GM12878 (cell line): ENCODE data around the gene MBIP. TPM values are rescaled to one million over a fixed set of nuclear protein-coding genes. Genes with fewer than 3 reads are reported as not detected.

ENCODE experiments used
- ATF7 ChIP-seq: fragments of 450-650 bp; IDR thresholded peaks from 2 replicates; pipeline ENCODE4 v1.6.1; 2016; ENCODE audit warnings: low read depth, mild to moderate bottlenecking
- BACH1 ChIP-seq: fragments of 450-650 bp; IDR thresholded peaks from 2 replicates; pipeline ENCODE4 v1.6.1; 2017; ENCODE audit warnings: mild to moderate bottlenecking, borderline replicate concordance
- CREB1 ChIP-seq: IDR thresholded peaks from 2 replicates; pipeline ENCODE4 v1.6.1; 2012; ENCODE audit warnings: low read depth, mild to moderate bottlenecking, inconsistent platforms
- CTCF ChIP-seq, 3 experiments: IDR thresholded peaks in 2 of 3; conservative IDR thresholded peaks in 1 of 3; 2 replicates each; pipeline ENCODE4 v1.5.1; 2011; ENCODE audit warnings: low read depth in 3 of 3, low read length in 3 of 3, mild to moderate bottlenecking in 3 of 3, control low read depth in 2 of 3, moderate library complexity in 2 of 3, inconsistent platforms in 1 of 3, mixed read lengths in 1 of 3; ENCODE audit not compliant: control insufficient read depth in 2 of 3, insufficient read depth in 1 of 3; ENCODE audit errors: extremely low read depth in 1 of 3
- DPF2 ChIP-seq: fragments of 450-650 bp; IDR thresholded peaks from 2 replicates; pipeline ENCODE4 v1.6.1; 2017; ENCODE audit warnings: mild to moderate bottlenecking
- E2F8 ChIP-seq: fragments of 450-650 bp; IDR thresholded peaks from 2 replicates; pipeline ENCODE4 v1.6.1; 2018; ENCODE audit warnings: mild to moderate bottlenecking, low read depth, moderate library complexity; ENCODE audit not compliant: partially characterized antibody
- E4F1 ChIP-seq: fragments of 450-650 bp; IDR thresholded peaks from 2 replicates; pipeline ENCODE4 v1.6.1; 2018; ENCODE audit warnings: borderline replicate concordance, mild to moderate bottlenecking; ENCODE audit not compliant: partially characterized antibody
- FOXM1 ChIP-seq: IDR thresholded peaks from 2 replicates; pipeline ENCODE4 v1.6.1; 2012; ENCODE audit warnings: low read depth, mild to moderate bottlenecking, inconsistent platforms, low read length, moderate library complexity
- HDGF ChIP-seq: fragments of 450-650 bp; IDR thresholded peaks from 2 replicates; pipeline ENCODE4 v1.6.1; 2016; ENCODE audit warnings: antibody characterized with exemption
- IKZF1 ChIP-seq: fragments of 450-650 bp; conservative IDR thresholded peaks from 2 replicates; pipeline ENCODE4 v1.6.1; 2017; ENCODE audit warnings: antibody characterized with exemption, mild to moderate bottlenecking
- IRF4 ChIP-seq: IDR thresholded peaks from 2 replicates; pipeline ENCODE4 v1.6.1; 2011; ENCODE audit warnings: low read depth, low read length
- NFXL1 ChIP-seq: fragments of 450-650 bp; IDR thresholded peaks from 2 replicates; pipeline ENCODE4 v1.6.1; 2017; ENCODE audit warnings: antibody characterized with exemption, mild to moderate bottlenecking, borderline replicate concordance
- NRF1 ChIP-seq: conservative IDR thresholded peaks from 2 replicates; pipeline ENCODE4 v1.6.1; 2011; ENCODE audit warnings: mild to moderate bottlenecking, low read depth, low read length, improper control_type of control experiment
- PAX8 ChIP-seq: fragments of 450-650 bp; IDR thresholded peaks from 2 replicates; pipeline ENCODE4 v1.6.1; 2017; ENCODE audit warnings: mild to moderate bottlenecking, moderate library complexity
- RAD51 ChIP-seq: fragments of 450-650 bp; IDR thresholded peaks from 2 replicates; pipeline ENCODE4 v1.6.1; 2016; ENCODE audit warnings: moderate library complexity, mild to moderate bottlenecking, inconsistent platforms
- SIX5 ChIP-seq: IDR thresholded peaks from 2 replicates; pipeline ENCODE4 v1.6.1; 2011; ENCODE audit warnings: mild to moderate bottlenecking, low read depth, low read length, moderate library complexity; ENCODE audit not compliant: severe bottlenecking
- SP1 ChIP-seq: IDR thresholded peaks from one replicate; pipeline ENCODE4 v1.6.1; 2011; ENCODE audit warnings: low read depth, low read length
- STAT1 ChIP-seq: fragments of 450-650 bp; conservative IDR thresholded peaks from 2 replicates; pipeline ENCODE4 v1.6.1; 2014; ENCODE audit warnings: antibody characterized with exemption, mild to moderate bottlenecking
- YY1 ChIP-seq: IDR thresholded peaks from 2 replicates; pipeline ENCODE4 v1.6.1; 2011; ENCODE audit warnings: low read depth, mild to moderate bottlenecking, low read length
- ZNF217 ChIP-seq: fragments of 450-650 bp; IDR thresholded peaks from 2 replicates; pipeline ENCODE4 v1.6.1; 2017; ENCODE audit warnings: antibody characterized with exemption, mild to moderate bottlenecking
- ZNF622 ChIP-seq: fragments of 450-650 bp; IDR thresholded peaks from 2 replicates; pipeline ENCODE4 v1.6.1; 2017; ENCODE audit warnings: mild to moderate bottlenecking, inconsistent platforms
- polyA plus RNA-seq, 11 experiments: library from polyadenylated mRNA; depleted of rRNA in 4 of 11; unstranded in 6 of 11; stranded (reverse) in 5 of 11; fragments of >200 nt; fragmentation: Nextera tagmentation in 4 of 11; fragmentation: Illumina TruSeq in 1 of 11; extraction: Ambion mirVana in 4 of 11; extraction: Trizol in 1 of 11; gene quantifications; 1 replicate in 1 of 11; 2 replicates in 10 of 11; pipeline versions ENCODE4 v1.2.1 to v1.2.3, GENCODE V29; 2011 to 2016; ENCODE audit warnings: inconsistent platforms in 2 of 11, missing spikeins in 2 of 11, low read depth in 1 of 11
- total RNA-seq, 4 experiments: library from RNA; depleted of rRNA in 3 of 4; stranded (reverse); fragments of >200 nt in 3 of 4; fragmentation: Illumina TruSeq in 1 of 4; extraction: Trizol in 1 of 4; gene quantifications; 2 replicates each; pipeline versions ENCODE4 v1.2.1 to v1.2.3, GENCODE V29; 2013 to 2021

Gene MBIP
- total and polyA plus RNA-seq, 10 of the 15 experiments (the other 5 are each of a cell fraction or from before 2014, with no cell fraction given): 9.0 to 43.5 (median 32.1) TPM

- TF ChIP-seq YY1: no peak
- TF ChIP-seq BACH1: no peak
- peak; percentile 44; the same call in 1 of the 2 replicates for TF ChIP-seq FOXM1
- no peak for TF ChIP-seq SP1
- no peak for TF ChIP-seq ZNF622
- peak; percentile 37; the same call in 1 of the 2 replicates for TF ChIP-seq ATF7
- TF ChIP-seq NFXL1: no peak
- no peak for TF ChIP-seq PAX8
- TF ChIP-seq NRF1: no peak
- TF ChIP-seq STAT1: no peak
- peak; percentile 42; the same call in 1 of the 2 replicates for TF ChIP-seq ZNF217
- no peak for TF ChIP-seq E2F8
- TF ChIP-seq CREB1: no peak
- TF ChIP-seq CTCF (IDR thresholded peaks at IDR 0.05 in 2 of 3, conservative IDR thresholded peaks at IDR 0.05 in 1 of 3; ENCODE audit: control insufficient read depth in 2 of 3, extremely low read depth in 1 of 3, insufficient read depth in 1 of 3, low read depth in 3 of 3, low read length in 3 of 3): no peak
- TF ChIP-seq IKZF1: no peak
- no peak for TF ChIP-seq SIX5
- no peak for TF ChIP-seq E4F1
- no peak for TF ChIP-seq DPF2
- no peak for TF ChIP-seq HDGF
- TF ChIP-seq RAD51: no peak
- no peak for TF ChIP-seq IRF4
These were observed 5.1 kb downstream of the MBIP start (continued) for GRCh38 chr14:36315159-36315853.
